OCI-LY1 (cell line): ENCODE results near the gene CAPZA1.

Experiments
- CTCF ChIP-seq: fragments of 200-600 bp; sonication (generic), shearing (Covaris generic); IDR thresholded peaks from 2 replicates; pipeline ENCODE4 v1.5.1; 2017; ENCODE audit warnings: mild to moderate bottlenecking, antibody characterized with exemption, low read length, moderate library complexity, mixed read lengths
- EZH2 ChIP-seq: fragments of 200-600 bp; sonication (generic), shearing (Covaris generic); IDR thresholded peaks from 2 replicates; pipeline ENCODE4 v1.8.0; 2017; ENCODE audit warnings: borderline replicate concordance, mixed run types, mild to moderate bottlenecking, antibody characterized with exemption, low read length, moderate library complexity, mixed read lengths

GRCh38 chr1:112698366-112699310 lies 79.0 kb downstream of the CAPZA1 start:
- TF ChIP-seq CTCF (no peak), EZH2 (no peak)
